ENCODE data around the gene PRKAG2. TPM values are rescaled to one million over a fixed set of nuclear protein-coding genes. Genes with fewer than 3 reads are reported as not detected.

PRKAG2 gene
- total and polyA plus RNA-seq, 9 donors, result 9.3 to 37.7 (median 22.6) TPM

DNA sequence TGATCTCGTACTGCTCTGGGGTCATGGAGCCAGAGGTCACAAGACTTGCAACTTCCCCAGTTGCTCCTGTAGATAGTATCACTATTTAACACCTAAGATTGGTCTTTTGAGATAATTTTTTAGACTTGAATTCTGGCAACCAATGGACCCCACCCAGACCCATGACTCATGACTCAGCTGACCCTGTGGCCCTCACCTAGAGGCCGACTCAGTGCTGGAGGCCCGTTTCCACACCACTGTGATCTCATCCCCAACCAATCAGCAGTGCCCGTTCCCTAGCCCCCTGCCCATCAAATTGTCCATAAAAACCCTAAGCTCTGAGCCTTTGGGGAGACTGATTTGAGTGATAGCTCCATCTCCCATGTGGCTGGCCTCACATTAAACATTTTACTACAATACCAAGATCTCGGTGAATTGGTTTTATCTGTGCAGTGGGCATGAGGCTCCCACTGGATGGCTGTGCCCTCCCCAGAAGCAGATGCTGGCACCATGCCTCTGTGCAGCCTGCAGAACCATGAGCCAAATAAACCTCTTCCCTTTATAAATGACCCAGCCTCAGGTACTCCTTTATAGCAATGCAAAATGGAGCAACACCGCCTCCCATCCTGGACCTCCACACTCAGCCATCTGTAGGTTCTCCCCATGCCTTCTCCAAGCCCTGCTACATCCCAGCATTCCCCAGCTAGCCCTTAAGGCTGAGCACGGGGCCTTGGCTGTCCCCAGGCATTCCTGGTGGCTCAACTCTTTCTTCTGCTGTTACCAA, 98.8 kb downstream of the PRKAG2 start:
- no peak overlapping the region for H3K4me3 ChIP-seq
- no peaks in the 10 kb centered on the region for H3K9me3 ChIP-seq
- TF ChIP-seq EP300 (IDR thresholded peaks at IDR 0.05) (no peak), POLR2A (IDR thresholded peaks at IDR 0.05) (no peak)
- TF ChIP-seq, protein P1, sequence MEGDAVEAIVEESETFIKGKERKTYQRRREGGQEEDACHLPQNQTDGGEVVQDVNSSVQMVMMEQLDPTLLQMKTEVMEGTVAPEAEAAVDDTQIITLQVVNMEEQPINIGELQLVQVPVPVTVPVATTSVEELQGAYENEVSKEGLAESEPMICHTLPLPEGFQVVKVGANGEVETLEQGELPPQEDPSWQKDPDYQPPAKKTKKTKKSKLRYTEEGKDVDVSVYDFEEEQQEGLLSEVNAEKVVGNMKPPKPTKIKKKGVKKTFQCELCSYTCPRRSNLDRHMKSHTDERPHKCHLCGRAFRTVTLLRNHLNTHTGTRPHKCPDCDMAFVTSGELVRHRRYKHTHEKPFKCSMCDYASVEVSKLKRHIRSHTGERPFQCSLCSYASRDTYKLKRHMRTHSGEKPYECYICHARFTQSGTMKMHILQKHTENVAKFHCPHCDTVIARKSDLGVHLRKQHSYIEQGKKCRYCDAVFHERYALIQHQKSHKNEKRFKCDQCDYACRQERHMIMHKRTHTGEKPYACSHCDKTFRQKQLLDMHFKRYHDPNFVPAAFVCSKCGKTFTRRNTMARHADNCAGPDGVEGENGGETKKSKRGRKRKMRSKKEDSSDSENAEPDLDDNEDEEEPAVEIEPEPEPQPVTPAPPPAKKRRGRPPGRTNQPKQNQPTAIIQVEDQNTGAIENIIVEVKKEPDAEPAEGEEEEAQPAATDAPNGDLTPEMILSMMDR (IDR thresholded peaks at IDR 0.05), result no peak
- peak in 1 of 5 donors; percentile 7 for DNase-seq
- H3K27me3 ChIP-seq, result no peaks in the 10 kb centered on the region
- H3K27ac ChIP-seq, result no peak overlapping the region
- no peaks in the 10 kb centered on the region for H3K36me3 ChIP-seq
- 71 to 81% (median 79%) methylated on average over 7 of the region's 7 CpGs for WGBS, 3 donors
- no peaks in the 10 kb centered on the region for H3K4me1 ChIP-seq (ENCODE audit: insufficient read depth)
- intact Hi-C loops (cut with DNase I), result no loop called here

DNA sequence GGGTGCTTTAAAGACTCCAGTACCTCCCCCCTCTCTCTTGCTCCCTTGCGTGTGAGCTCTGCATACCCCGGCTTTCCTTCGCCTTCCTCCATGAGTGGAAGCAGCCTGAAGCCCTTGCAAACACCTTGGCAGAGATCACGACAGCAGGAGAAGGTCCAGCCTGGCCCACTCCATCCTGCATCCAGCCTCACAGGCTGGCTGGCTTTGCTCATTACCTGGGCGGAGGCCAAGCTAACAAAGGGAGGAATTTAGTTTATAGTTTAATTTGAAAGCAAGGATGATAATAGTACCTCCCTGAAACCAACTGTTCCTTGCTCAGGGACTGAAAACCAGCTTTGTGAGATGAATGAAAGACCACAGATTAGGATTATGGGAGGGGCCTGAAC, 99.4 kb downstream of the PRKAG2 start:
- Histone ChIP-seq H3K36me3 (no peaks in the 10 kb centered on the region), H3K9me3 (no peaks in the 10 kb centered on the region), H3K4me3 (no peak overlapping the region), H3K27ac (no peak overlapping the region), H3K4me1 (ENCODE audit: insufficient read depth) (no peaks in the 10 kb centered on the region), H3K27me3 (no peaks in the 10 kb centered on the region)
- WGBS, 3 donors, result 29 to 50% (median 41%) methylated on average over 5 of the region's 5 CpGs
- TF ChIP-seq POLR2A (IDR thresholded peaks at IDR 0.05), result no peak
- TF ChIP-seq, protein P1 (IDR thresholded peaks at IDR 0.05), result no peak
- TF ChIP-seq EP300 (IDR thresholded peaks at IDR 0.05), result no peak
- DNase-seq, result no peak
- intact Hi-C loops (cut with DNase I), result no loop called here

DNA sequence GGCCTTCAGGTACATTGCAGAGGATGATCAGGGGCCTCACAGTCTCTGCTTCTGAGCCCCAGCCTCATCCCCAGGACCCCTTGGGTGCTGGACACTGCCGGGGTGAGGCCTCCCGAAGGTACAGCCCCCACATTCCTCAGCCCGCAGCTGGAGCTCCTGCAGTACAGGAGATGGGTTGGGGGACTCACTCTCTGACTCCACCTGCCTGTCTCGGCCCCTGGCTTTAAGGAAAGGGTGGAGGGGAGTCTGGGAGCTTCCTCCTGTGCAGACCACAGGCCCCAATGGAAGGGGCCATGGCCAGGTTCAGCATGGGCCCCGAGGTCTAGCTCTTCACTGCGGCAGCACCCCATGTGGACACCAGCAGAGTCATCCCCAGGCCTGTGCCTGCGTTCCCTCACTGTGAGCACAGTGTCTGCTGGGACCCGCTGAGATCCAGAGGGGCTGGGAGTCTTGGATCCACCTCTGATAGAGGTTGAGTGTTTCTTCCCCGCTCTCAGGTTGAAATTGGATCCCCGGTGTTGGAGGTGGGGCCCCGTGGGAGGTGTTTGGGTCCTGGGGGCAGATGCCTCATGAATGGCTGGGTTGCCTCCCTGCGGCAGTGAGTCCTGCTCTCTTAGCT, 99.9 kb downstream of the PRKAG2 start:
- Histone ChIP-seq H3K27me3 (no peaks in the 10 kb centered on the region), H3K27ac (no peak overlapping the region), H3K36me3 (no peaks in the 10 kb centered on the region), H3K4me3 (no peak overlapping the region), H3K4me1 (ENCODE audit: insufficient read depth) (no peaks in the 10 kb centered on the region), H3K9me3 (no peaks in the 10 kb centered on the region)
- DNase-seq, result peak in 1 of 5 donors; percentile 13
- 80 to 84% (median 83%) methylated on average over 11 to 12 of the region's 12 CpGs for WGBS, 3 donors
- no peak for TF ChIP-seq POLR2A (IDR thresholded peaks at IDR 0.05)
- no peak for TF ChIP-seq EP300 (IDR thresholded peaks at IDR 0.05)
- TF ChIP-seq, protein P1 (IDR thresholded peaks at IDR 0.05), result no peak
- intact Hi-C loops (cut with DNase I), result no loop called here

DNA sequence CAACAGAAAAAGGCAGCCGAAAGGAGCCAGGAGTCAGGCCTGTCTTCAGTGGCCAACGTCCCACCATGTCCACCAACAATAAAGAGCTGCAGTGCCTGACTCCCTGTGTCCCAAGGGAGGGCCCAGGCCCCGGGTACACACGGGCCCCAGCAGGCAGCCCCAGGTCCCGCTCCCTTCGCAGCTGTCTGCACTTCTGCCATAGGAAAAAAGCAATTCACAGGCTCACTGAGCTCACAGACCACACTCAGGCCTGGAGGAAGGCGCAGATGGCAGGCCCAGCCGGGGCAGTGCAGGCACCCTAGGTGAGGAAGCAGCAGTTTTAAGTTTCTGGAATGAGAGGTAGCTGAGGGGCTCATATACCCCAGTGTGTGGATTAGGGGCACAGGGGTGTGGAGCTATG, 100.5 kb downstream of the PRKAG2 start:
- intact Hi-C loops (cut with DNase I), result no loop called here
- DNase-seq, result peak in 1 of 5 donors; percentile 5
- 92 to 95% (median 95%) methylated on average over 8 of the region's 8 CpGs for WGBS, 3 donors

More for the DNA sequence above, 100.5 kb downstream of the PRKAG2 start:
- H3K27me3 ChIP-seq, result no peaks in the 10 kb centered on the region
- H3K4me1 ChIP-seq (ENCODE audit: insufficient read depth), result no peaks in the 10 kb centered on the region
- H3K9me3 ChIP-seq, result no peaks in the 10 kb centered on the region
- TF ChIP-seq EP300 (IDR thresholded peaks at IDR 0.05), result no peak
- TF ChIP-seq POLR2A (IDR thresholded peaks at IDR 0.05), result no peak
- TF ChIP-seq, protein P1 (IDR thresholded peaks at IDR 0.05), result no peak
- no peak overlapping the region for H3K4me3 ChIP-seq
- no peaks in the 10 kb centered on the region for H3K36me3 ChIP-seq
- no peak overlapping the region for H3K27ac ChIP-seq
